Measurements from ENCODE around the gene ADORA2A. TPM values are rescaled to one million over a fixed set of nuclear protein-coding genes. Genes with fewer than 3 reads are reported as not detected.

ADORA2A gene
- total and polyA plus RNA-seq, 2 of the 8 experiments (the other 6 are each of a cell fraction or from before 2014, with no cell fraction given) = 7.1 to 20.3 TPM

- TF ChIP-seq RAD21 (IDR thresholded peaks at IDR 0.05 in 1 of 2, conservative IDR thresholded peaks at IDR 0.05 in 1 of 2; ENCODE audit: low read depth in 2 of 2, low read length in 2 of 2) (no peak), CHD1 (IDR thresholded peaks at IDR 0.05; ENCODE audit: low read depth, low read length) (no peak), CEBPB (IDR thresholded peaks at IDR 0.05; ENCODE audit: low read depth, low read length) (no peak), CTBP2 (IDR thresholded peaks at IDR 0.05; ENCODE audit: borderline replicate concordance, insufficient read depth, insufficient read length, low read length) (no peak), TAF7 (optimal IDR thresholded peaks at IDR 0.05; ENCODE audit: borderline replicate concordance, low read depth, low read length) (no peak), CBX5 (IDR thresholded peaks at IDR 0.05; ENCODE audit: low read depth, low read length) (no peak), EGR1 (IDR thresholded peaks at IDR 0.05; ENCODE audit: borderline replicate concordance, low read depth, low read length) (no peak), PHF8 (conservative IDR thresholded peaks at IDR 0.05; ENCODE audit: low read depth, low read length) (no peak), NRF1 (IDR thresholded peaks at IDR 0.05; ENCODE audit: low read depth, low read length) (no peak), KDM1A (IDR thresholded peaks at IDR 0.05; ENCODE audit: borderline replicate concordance, low read length) (no peak), RBBP5 (IDR thresholded peaks at IDR 0.05; ENCODE audit: borderline replicate concordance, low read depth, low read length) (no peak)
These were observed 20.8 kb upstream of the ADORA2A start (continued) for GRCh38 chr22:24406322-24407277.
